HEK293 (cell line): Measurements from ENCODE around the gene CSF1.

Experiments
- ATF2 ChIP-seq: fragments of 450-650 bp; formaldehyde crosslinking; IDR thresholded peaks from 2 replicates; pipeline ENCODE4 v1.5.1; 2016; ENCODE audit warnings: missing biosample characterization, missing genetic modification characterization, low read depth
- CTCF ChIP-seq: fragments of 450-650 bp; formaldehyde crosslinking; IDR thresholded peaks from 2 replicates; pipeline ENCODE4 v1.5.1; 2016; ENCODE audit warnings: missing biosample characterization, missing genetic modification characterization
- MEIS1 ChIP-seq: sonication (generic); formaldehyde crosslinking; IDR thresholded peaks from 2 replicates; pipeline ENCODE4 v1.8.1; 2022; ENCODE audit warnings: missing genetic modification reagents, mild to moderate bottlenecking, borderline replicate concordance
- SALL2 ChIP-seq: fragments of 450-650 bp; formaldehyde crosslinking; IDR thresholded peaks from 2 replicates; pipeline ENCODE4 v1.5.0; 2017; ENCODE audit warnings: missing biosample characterization, mild to moderate bottlenecking, missing genetic modification characterization, borderline replicate concordance
- ZBTB17 ChIP-seq: fragments of 450-650 bp; formaldehyde crosslinking; IDR thresholded peaks from 2 replicates; pipeline ENCODE4 v1.5.1; 2016; ENCODE audit warnings: missing biosample characterization, missing genetic modification characterization
- ZNF121 ChIP-seq: fragments of 450-650 bp; formaldehyde crosslinking; IDR thresholded peaks from 2 replicates; pipeline ENCODE4 v1.5.1; 2016; ENCODE audit warnings: missing biosample characterization, missing genetic modification characterization
- ZNF174 ChIP-seq: fragments of 450-650 bp; formaldehyde crosslinking; IDR thresholded peaks from 2 replicates; pipeline ENCODE4 v1.5.0; 2017; ENCODE audit warnings: missing biosample characterization, mild to moderate bottlenecking, missing genetic modification characterization
- ZNF302 ChIP-seq: fragments of 450-650 bp; formaldehyde crosslinking; IDR thresholded peaks from 2 replicates; pipeline ENCODE4 v1.5.1; 2016; ENCODE audit warnings: missing biosample characterization, missing genetic modification characterization, low read depth
- ZNF426 ChIP-seq: fragments of 450-650 bp; formaldehyde crosslinking; IDR thresholded peaks from 2 replicates; pipeline ENCODE4 v1.5.1; 2017; ENCODE audit warnings: missing biosample characterization, missing genetic modification characterization, mild to moderate bottlenecking, inconsistent platforms, moderate library complexity
- ZNF488 ChIP-seq: fragments of 450-650 bp; formaldehyde crosslinking; IDR thresholded peaks from 2 replicates; pipeline ENCODE4 v1.5.1; 2016; ENCODE audit warnings: missing biosample characterization, missing genetic modification characterization
- ZNF549 ChIP-seq: fragments of 450-650 bp; IDR thresholded peaks from 2 replicates; pipeline ENCODE4 v1.5.1; 2018; ENCODE audit warnings: missing biosample characterization, missing genetic modification characterization, mild to moderate bottlenecking, inconsistent platforms, moderate library complexity
- ZNF639 ChIP-seq: fragments of 450-650 bp; formaldehyde crosslinking; IDR thresholded peaks from 2 replicates; pipeline ENCODE4 v1.5.1; 2016; ENCODE audit warnings: missing biosample characterization, missing genetic modification characterization

GRCh38 chr1:109864930-109865612 is 45.6 kb upstream of the CSF1 start:
- TF ChIP-seq MEIS1 (CRISPR knock-in tag), result no peak
- TF ChIP-seq SALL2 (tag by site-specific recombination), result no peak
- no peak for TF ChIP-seq ZNF121 (tag by site-specific recombination)
- TF ChIP-seq CTCF (tag by site-specific recombination), result no peak
- TF ChIP-seq ZNF549 (tag by site-specific recombination), result no peak
- TF ChIP-seq ATF2, result no peak
- TF ChIP-seq ZNF426 (tag by site-specific recombination), result no peak
- no peak for TF ChIP-seq ZNF488 (tag by site-specific recombination)
- no peak for TF ChIP-seq ZNF302 (tag by site-specific recombination)
- no peak for TF ChIP-seq ZNF174 (tag by site-specific recombination)
- no peak for TF ChIP-seq ZBTB17 (tag by site-specific recombination)
- no peak for TF ChIP-seq ZNF639 (tag by site-specific recombination)
